Measurements from ENCODE around the gene CASP2. TPM values are rescaled to one million over a fixed set of nuclear protein-coding genes. Genes with fewer than 3 reads are reported as not detected.

The CASP2 gene
- total RNA-seq, 2 donors from 2014 or later, result 5.2 to 7.6 TPM

DNA sequence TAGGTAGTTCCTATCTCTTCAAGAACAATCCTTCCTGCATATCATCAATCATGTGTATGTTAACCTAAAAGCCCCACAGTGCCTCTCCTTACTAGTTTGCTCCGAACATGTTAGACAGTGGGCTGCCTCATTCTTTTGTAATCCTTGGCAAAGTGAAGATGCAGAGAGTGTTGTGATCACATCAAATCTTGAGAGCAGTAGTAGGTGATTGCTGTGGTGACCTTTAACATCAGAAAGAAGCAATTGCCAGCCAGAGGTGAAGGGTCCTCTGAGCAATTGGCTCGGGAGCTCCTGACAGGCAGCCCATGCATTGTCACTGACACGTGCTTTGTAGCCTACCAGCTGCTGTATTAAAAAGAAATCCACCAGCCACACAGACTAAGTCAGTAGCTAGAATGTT lies 44.5 kb upstream of the CASP2 start:
- TF ChIP-seq, protein P1, sequence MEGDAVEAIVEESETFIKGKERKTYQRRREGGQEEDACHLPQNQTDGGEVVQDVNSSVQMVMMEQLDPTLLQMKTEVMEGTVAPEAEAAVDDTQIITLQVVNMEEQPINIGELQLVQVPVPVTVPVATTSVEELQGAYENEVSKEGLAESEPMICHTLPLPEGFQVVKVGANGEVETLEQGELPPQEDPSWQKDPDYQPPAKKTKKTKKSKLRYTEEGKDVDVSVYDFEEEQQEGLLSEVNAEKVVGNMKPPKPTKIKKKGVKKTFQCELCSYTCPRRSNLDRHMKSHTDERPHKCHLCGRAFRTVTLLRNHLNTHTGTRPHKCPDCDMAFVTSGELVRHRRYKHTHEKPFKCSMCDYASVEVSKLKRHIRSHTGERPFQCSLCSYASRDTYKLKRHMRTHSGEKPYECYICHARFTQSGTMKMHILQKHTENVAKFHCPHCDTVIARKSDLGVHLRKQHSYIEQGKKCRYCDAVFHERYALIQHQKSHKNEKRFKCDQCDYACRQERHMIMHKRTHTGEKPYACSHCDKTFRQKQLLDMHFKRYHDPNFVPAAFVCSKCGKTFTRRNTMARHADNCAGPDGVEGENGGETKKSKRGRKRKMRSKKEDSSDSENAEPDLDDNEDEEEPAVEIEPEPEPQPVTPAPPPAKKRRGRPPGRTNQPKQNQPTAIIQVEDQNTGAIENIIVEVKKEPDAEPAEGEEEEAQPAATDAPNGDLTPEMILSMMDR (IDR thresholded peaks at IDR 0.05), result no peak
- no peaks in the 10 kb centered on the region for H3K9me3 ChIP-seq

DNA sequence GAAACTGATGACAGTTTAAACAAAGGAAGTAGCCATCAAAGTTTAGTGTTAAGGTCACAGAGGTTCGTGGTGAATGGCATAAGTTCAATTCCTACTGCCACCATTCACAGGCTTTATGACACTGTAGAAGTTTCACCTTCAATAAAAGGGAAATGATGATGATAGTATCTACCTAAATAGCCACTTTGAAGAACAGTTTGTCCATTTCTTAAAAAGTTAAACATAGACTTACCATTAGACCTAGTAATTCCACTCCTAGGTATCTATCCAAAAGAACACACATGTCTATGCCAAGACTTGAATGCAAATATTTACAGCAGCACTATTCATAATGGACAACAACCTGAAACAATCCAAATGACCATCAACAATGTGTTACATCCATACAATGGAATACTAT lies 43.8 kb upstream of the CASP2 start:
- no peak for DNase-seq (ENCODE audit: low spot score)

More for the DNA sequence above, 44.5 kb upstream of the CASP2 start:
- H3K4me3 ChIP-seq, result no peak overlapping the region
- no peak for DNase-seq (ENCODE audit: low spot score)
- H3K27ac ChIP-seq, result no peak overlapping the region
- no peaks in the 10 kb centered on the region for H3K4me1 ChIP-seq
- H3K27me3 ChIP-seq, result no peaks in the 10 kb centered on the region
- no peaks in the 10 kb centered on the region for H3K36me3 ChIP-seq

DNA sequence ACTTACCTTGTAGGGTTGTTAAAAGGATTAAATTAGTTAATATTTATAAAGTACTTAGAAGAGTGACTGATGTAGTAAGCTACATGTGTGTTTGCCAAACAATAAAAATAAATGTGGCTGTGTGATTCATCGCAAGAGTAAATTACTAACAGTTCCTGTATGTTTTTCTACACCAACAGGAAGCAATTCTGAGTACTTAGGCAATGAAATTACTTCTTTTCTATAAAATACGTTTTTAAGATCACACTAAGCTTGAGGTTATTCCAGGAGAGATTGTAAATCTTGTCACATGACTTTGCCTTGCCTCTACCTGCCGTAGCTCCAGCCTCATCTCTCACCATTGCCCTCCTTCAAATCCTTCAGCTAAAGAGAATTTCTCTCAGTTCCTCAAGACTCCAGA lies 43.0 kb upstream of the CASP2 start:
- Histone ChIP-seq H3K27me3 (no peaks in the 10 kb centered on the region), H3K27ac (no peak overlapping the region), H3K36me3 (no peaks in the 10 kb centered on the region), H3K9me3 (peaks cover 0 to 3% of the 10 kb centered on the region in 2 donors), H3K4me1 (no peaks in the 10 kb centered on the region), H3K4me3 (no peak overlapping the region)
- TF ChIP-seq, protein P1 (IDR thresholded peaks at IDR 0.05), result no peak
- DNase-seq (ENCODE audit: low spot score), result no peak

More for the DNA sequence above, 43.8 kb upstream of the CASP2 start:
- H3K27me3 ChIP-seq, result no peaks in the 10 kb centered on the region
- no peaks in the 10 kb centered on the region for H3K4me1 ChIP-seq
- H3K36me3 ChIP-seq, result no peaks in the 10 kb centered on the region
- H3K9me3 ChIP-seq, result no peaks in the 10 kb centered on the region
- H3K27ac ChIP-seq, result no peak overlapping the region
- no peak overlapping the region for H3K4me3 ChIP-seq
- TF ChIP-seq, protein P1 (IDR thresholded peaks at IDR 0.05), result no peak

DNA sequence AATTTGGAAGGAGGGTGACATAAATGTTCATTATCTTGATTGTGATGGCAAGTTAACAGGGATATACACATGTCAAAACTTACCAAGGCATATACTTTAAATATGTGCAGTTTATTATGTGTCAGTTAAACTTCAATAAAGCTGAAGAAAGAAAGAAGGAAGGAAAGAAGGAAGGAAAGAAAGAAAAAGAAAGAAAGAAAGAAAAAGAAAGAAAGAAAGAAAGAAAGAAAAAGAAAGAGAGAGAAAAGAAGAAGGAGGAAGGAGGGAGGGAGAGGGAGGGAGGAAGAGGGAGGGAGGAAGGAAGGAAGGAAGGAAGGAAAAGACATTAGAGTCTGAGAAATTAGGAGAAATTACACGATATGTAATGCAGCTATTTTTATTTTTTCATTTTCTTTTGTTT lies 40.8 kb upstream of the CASP2 start:
- peaks cover 0 to 3% of the 10 kb centered on the region in 2 donors for H3K9me3 ChIP-seq
- H3K27ac ChIP-seq, result no peak overlapping the region
- H3K4me1 ChIP-seq, result no peaks in the 10 kb centered on the region
- DNase-seq (ENCODE audit: low spot score), result no peak
- TF ChIP-seq, protein P1 (IDR thresholded peaks at IDR 0.05), result no peak
- H3K27me3 ChIP-seq, result no peaks in the 10 kb centered on the region
- no peak overlapping the region for H3K4me3 ChIP-seq
- H3K36me3 ChIP-seq, result no peaks in the 10 kb centered on the region

DNA sequence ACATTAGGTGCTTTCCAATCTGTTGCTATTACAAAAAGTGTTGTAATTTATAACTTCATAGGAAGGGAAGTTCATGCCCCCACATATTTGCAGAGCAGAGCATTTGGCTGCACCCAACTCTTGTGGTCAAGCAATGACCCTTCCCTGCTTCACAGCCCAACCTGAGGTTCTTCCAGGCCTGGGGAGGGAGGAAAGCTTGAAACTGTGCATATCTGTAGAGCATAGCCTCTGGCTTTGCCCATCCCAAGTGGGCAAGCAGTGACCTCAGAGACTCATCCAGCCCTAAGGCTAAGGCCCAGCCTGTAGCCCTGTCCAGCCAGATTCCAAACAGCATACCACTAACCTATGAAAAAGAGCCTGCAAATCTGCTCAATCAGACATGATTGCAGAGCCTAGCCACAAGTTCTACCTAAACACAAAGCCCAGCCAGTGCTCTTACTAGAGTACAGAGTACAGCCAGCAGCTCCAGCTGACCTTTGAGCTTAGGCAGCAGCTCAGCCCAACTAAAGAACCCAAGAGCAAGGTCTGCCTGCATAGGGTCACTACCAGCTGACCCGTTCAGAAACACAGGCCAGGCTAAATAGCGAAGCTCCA lies 39.3 kb upstream of the CASP2 start:
- H3K9me3 ChIP-seq, result peaks cover 0 to 3% of the 10 kb centered on the region in 2 donors
- H3K36me3 ChIP-seq, result no peaks in the 10 kb centered on the region
- no peaks in the 10 kb centered on the region for H3K4me1 ChIP-seq

More for the DNA sequence above, 39.3 kb upstream of the CASP2 start:
- Histone ChIP-seq H3K27me3 (no peaks in the 10 kb centered on the region), H3K27ac (no peak overlapping the region), H3K4me3 (no peak overlapping the region)
- TF ChIP-seq, protein P1 (IDR thresholded peaks at IDR 0.05), result no peak
- DNase-seq (ENCODE audit: low spot score), result no peak
